Esophagus squamous epithelium (tissue), 4 donors: Measurements from ENCODE around the gene C1QTNF7. TPM values are rescaled to one million over a fixed set of nuclear protein-coding genes. Genes with fewer than 3 reads are reported as not detected.

Source experiments
- small RNA-seq, 4 donors: library from RNA; depleted of rRNA; stranded (forward); fragments of <200 nt; gene quantifications; one replicate each; pipeline ENCODE3, GENCODE V24; 2016
- total RNA-seq, 4 donors: library from RNA; depleted of rRNA; stranded (reverse); fragments of >200 nt; gene quantifications; one replicate each; pipeline ENCODE4 v1.1.0, GENCODE V29; 2016

Gene C1QTNF7
- total RNA-seq, 4 donors from 2014 or later: 0.11 to 12.2 (median 1.5) TPM

Small RNA genes lying within 50 kb of the gene (small RNA-seq; reads per million reads assigned to genes)
- gene AC007016.1: 0 reads per million in 4 donors

Other genes starting within 250 kb of the C1QTNF7 start
- 1 to 10 TPM; 2.1 to 9.0 (median 6.4) TPM for gene CC2D2A, start 41.8 kb downstream of the C1QTNF7 start, total RNA-seq
- gene FBXL5, start 227.3 kb downstream of the C1QTNF7 start, total RNA-seq: 100 to 1,000 TPM in 1 of 4 donors, 10 to 100 TPM in 3; 39.2 to 119 (median 72.3) TPM